Measurements from ENCODE around the gene ARHGEF28.

ARHGEF28 gene

GRCh38 chr5:73908395-73908794 lies 282.4 kb downstream of the ARHGEF28 start:
- TF ChIP-seq SIN3A (IDR thresholded peaks at IDR 0.05; ENCODE audit: borderline replicate concordance, insufficient read depth, low read length) (no peak), FOXP2 (optimal IDR thresholded peaks at IDR 0.05; ENCODE audit: borderline replicate concordance, extremely low read depth, extremely low read length, insufficient read depth) (no peak), POLR2AphosphoS5 (IDR thresholded peaks at IDR 0.05; ENCODE audit: low read depth, low read length) (no peak), TAF1 (IDR thresholded peaks at IDR 0.05; ENCODE audit: borderline replicate concordance, insufficient read depth, low read length) (no peak)
- TF ChIP-seq, protein P1, sequence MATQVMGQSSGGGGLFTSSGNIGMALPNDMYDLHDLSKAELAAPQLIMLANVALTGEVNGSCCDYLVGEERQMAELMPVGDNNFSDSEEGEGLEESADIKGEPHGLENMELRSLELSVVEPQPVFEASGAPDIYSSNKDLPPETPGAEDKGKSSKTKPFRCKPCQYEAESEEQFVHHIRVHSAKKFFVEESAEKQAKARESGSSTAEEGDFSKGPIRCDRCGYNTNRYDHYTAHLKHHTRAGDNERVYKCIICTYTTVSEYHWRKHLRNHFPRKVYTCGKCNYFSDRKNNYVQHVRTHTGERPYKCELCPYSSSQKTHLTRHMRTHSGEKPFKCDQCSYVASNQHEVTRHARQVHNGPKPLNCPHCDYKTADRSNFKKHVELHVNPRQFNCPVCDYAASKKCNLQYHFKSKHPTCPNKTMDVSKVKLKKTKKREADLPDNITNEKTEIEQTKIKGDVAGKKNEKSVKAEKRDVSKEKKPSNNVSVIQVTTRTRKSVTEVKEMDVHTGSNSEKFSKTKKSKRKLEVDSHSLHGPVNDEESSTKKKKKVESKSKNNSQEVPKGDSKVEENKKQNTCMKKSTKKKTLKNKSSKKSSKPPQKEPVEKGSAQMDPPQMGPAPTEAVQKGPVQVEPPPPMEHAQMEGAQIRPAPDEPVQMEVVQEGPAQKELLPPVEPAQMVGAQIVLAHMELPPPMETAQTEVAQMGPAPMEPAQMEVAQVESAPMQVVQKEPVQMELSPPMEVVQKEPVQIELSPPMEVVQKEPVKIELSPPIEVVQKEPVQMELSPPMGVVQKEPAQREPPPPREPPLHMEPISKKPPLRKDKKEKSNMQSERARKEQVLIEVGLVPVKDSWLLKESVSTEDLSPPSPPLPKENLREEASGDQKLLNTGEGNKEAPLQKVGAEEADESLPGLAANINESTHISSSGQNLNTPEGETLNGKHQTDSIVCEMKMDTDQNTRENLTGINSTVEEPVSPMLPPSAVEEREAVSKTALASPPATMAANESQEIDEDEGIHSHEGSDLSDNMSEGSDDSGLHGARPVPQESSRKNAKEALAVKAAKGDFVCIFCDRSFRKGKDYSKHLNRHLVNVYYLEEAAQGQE (IDR thresholded peaks at IDR 0.05; ENCODE audit: insufficient read depth in 1 of 2, low read depth in 2 of 2, low read length in 2 of 2): no peak

GRCh38 chr5:73908846-73909245 lies 282.9 kb downstream of the ARHGEF28 start:
- TF ChIP-seq SIN3A (IDR thresholded peaks at IDR 0.05; ENCODE audit: borderline replicate concordance, insufficient read depth, low read length) (no peak), POLR2AphosphoS5 (IDR thresholded peaks at IDR 0.05; ENCODE audit: low read depth, low read length) (no peak), FOXP2 (optimal IDR thresholded peaks at IDR 0.05; ENCODE audit: borderline replicate concordance, extremely low read depth, extremely low read length, insufficient read depth) (no peak), TAF1 (IDR thresholded peaks at IDR 0.05; ENCODE audit: borderline replicate concordance, insufficient read depth, low read length) (no peak)
- TF ChIP-seq, protein P1 (IDR thresholded peaks at IDR 0.05; ENCODE audit: insufficient read depth in 1 of 2, low read depth in 2 of 2, low read length in 2 of 2): no peak

GRCh38 chr5:73909474-73909873 lies 283.5 kb downstream of the ARHGEF28 start:
- no peak for TF ChIP-seq POLR2AphosphoS5 (IDR thresholded peaks at IDR 0.05; ENCODE audit: low read depth, low read length)
- TF ChIP-seq, protein P1 (IDR thresholded peaks at IDR 0.05; ENCODE audit: insufficient read depth in 1 of 2, low read depth in 2 of 2, low read length in 2 of 2): no peak
- no peak for TF ChIP-seq SIN3A (IDR thresholded peaks at IDR 0.05; ENCODE audit: borderline replicate concordance, insufficient read depth, low read length)
- TF ChIP-seq FOXP2 (optimal IDR thresholded peaks at IDR 0.05; ENCODE audit: borderline replicate concordance, extremely low read depth, extremely low read length, insufficient read depth): no peak
- no peak for TF ChIP-seq TAF1 (IDR thresholded peaks at IDR 0.05; ENCODE audit: borderline replicate concordance, insufficient read depth, low read length)

GRCh38 chr5:73911761-73912393 lies 285.9 kb downstream of the ARHGEF28 start:
- TF ChIP-seq, protein P1 (IDR thresholded peaks at IDR 0.05; ENCODE audit: insufficient read depth in 1 of 2, low read depth in 2 of 2, low read length in 2 of 2): no peak

- TF ChIP-seq TAF1 (IDR thresholded peaks at IDR 0.05; ENCODE audit: borderline replicate concordance, insufficient read depth, low read length) (no peak), FOXP2 (optimal IDR thresholded peaks at IDR 0.05; ENCODE audit: borderline replicate concordance, extremely low read depth, extremely low read length, insufficient read depth) (no peak), SIN3A (IDR thresholded peaks at IDR 0.05; ENCODE audit: borderline replicate concordance, insufficient read depth, low read length) (no peak), POLR2AphosphoS5 (IDR thresholded peaks at IDR 0.05; ENCODE audit: low read depth, low read length) (no peak)
- TF ChIP-seq, protein P1 (IDR thresholded peaks at IDR 0.05; ENCODE audit: insufficient read depth in 1 of 2, low read depth in 2 of 2, low read length in 2 of 2): no peak
Measured at GRCh38 chr5:73912821-73913271, 286.9 kb downstream of the ARHGEF28 start.
